Body of pancreas (tissue), 4 donors: ENCODE results near the gene TGFB3.
A peak's percentile ranks its signal among the peaks of the same experiment; 100 is the strongest.

ENCODE experiments used
- CTCF ChIP-seq, 7 experiments: fragments of 450-650 bp in 4 of 7; fragments of 200-600 bp in 3 of 7; sonication (generic) in 3 of 7; IDR thresholded peaks; one replicate each; pipeline ENCODE4 v1.5.1; 2016 to 2019; ENCODE audit warnings: antibody characterized with exemption in 7 of 7
- POLR2A ChIP-seq, 3 donors: fragments of 450-650 bp; IDR thresholded peaks; one replicate each; pipeline ENCODE4 v1.6.1; 2016; ENCODE audit warnings: antibody characterized with exemption in 3 of 3, mild to moderate bottlenecking in 2 of 3

GRCh38 chr14:75979071-75979571 is 2.7 kb downstream of the TGFB3 start:
- TF ChIP-seq CTCF (IDR thresholded peaks at IDR 0.05), result peak in 6 of 7 experiments; percentile 22 to 63 (median 57)
- no peak for TF ChIP-seq POLR2A (IDR thresholded peaks at IDR 0.05)
